ENCODE results near the gene KAT6B. TPM values are rescaled to one million over a fixed set of nuclear protein-coding genes. Genes with fewer than 3 reads are reported as not detected.
"Not testable (repeated sequence)": the region's sequence is repeated elsewhere in the genome, so short reads cannot be mapped to it uniquely, and the experiment has no call there.

Gene KAT6B
- 28.8 and 36.2 TPM in 2 replicates for total RNA-seq
- polyA plus RNA-seq = 15.8 and 17.0 TPM in 2 replicates

DNA sequence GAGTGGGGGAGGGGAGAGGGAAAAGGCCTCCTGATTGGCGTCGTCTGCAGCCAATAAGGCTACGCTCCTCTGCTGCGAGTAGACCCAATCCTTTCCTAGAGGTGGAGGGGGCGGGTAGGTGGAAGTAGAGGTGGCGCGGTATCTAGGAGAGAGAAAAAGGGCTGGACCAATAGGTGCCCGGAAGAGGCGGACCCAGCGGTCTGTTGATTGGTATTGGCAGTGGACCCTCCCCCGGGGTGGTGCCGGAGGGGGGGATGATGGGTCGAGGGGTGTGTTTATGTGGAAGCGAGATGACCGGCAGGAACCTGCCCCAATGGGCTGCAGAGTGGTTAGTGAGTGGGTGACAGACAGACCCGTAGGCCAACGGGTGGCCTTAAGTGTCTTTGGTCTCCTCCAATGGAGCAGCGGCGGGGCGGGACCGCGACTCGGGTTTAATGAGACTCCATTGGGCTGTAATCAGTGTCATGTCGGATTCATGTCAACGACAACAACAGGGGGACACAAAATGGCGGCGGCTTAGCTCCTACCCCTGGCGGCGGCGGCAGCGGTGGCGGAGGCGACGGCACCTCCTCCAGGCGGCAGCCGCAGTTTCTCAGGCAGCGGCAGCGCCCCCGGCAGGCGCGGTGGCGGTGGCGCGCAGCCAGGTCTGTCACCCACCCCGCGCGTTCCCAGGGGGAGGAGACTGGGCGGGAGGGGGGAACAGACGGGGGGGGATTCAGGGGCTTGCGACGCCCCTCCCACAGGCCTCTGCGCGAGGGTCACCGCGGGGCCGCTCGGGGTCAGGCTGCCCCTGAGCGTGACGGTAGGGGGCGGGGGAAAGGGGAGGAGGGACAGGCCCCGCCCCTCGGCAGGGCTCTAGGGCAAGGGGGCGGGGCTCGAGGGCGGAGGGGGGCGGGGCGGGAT, at the start of gene KAT6B:
KAT6B (plus strand) TSS at position 459 of the 903 bp plus-strand sequence. CDS start 16,258 bp downstream, outside the sequence.
- 1% methylated on average over 37 of the region's 67 CpGs for WGBS (ENCODE audit: low lambda C conversion rate, missing lambda C conversion rate)
- TF ChIP-seq EZH2phosphoT487 (IDR thresholded peaks at IDR 0.05; ENCODE audit: low read depth, severe bottlenecking, unreplicated experiment) (no peak), EZH2 (IDR thresholded peaks at IDR 0.05; ENCODE audit: borderline replicate concordance) (no peak)
- TF ChIP-seq, protein P1, sequence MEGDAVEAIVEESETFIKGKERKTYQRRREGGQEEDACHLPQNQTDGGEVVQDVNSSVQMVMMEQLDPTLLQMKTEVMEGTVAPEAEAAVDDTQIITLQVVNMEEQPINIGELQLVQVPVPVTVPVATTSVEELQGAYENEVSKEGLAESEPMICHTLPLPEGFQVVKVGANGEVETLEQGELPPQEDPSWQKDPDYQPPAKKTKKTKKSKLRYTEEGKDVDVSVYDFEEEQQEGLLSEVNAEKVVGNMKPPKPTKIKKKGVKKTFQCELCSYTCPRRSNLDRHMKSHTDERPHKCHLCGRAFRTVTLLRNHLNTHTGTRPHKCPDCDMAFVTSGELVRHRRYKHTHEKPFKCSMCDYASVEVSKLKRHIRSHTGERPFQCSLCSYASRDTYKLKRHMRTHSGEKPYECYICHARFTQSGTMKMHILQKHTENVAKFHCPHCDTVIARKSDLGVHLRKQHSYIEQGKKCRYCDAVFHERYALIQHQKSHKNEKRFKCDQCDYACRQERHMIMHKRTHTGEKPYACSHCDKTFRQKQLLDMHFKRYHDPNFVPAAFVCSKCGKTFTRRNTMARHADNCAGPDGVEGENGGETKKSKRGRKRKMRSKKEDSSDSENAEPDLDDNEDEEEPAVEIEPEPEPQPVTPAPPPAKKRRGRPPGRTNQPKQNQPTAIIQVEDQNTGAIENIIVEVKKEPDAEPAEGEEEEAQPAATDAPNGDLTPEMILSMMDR (IDR thresholded peaks at IDR 0.05; ENCODE audit: poor library complexity) = peak; percentile 49
- Histone ChIP-seq H3K36me3 (replicated peaks; ENCODE audit: insufficient read depth, low read depth) (no peaks in the 10 kb centered on the region), H3K27ac (peak within 1 kb of the TSS; percentile 98), H3K27me3 (no peaks in the 10 kb centered on the region), H4K20me1 (ENCODE audit: insufficient read depth, poor library complexity, severe bottlenecking) (peaks cover 22% of the 10 kb centered on the region), H3K4me3 (peak within 1 kb of the TSS; percentile 86), H2AFZ (peak within 1 kb of the TSS; percentile 70), H3K9me2 (replicated peaks; ENCODE audit: insufficient read depth) (no peaks in the 10 kb centered on the region), H3K79me2 (peaks cover 42% of the 10 kb centered on the region), H3K4me1 (ENCODE audit: insufficient read depth) (peaks cover 41% of the 10 kb centered on the region), H3K4me2 (peak within 1 kb of the TSS; percentile 91), H3K9me3 (ENCODE audit: low read depth) (no peaks in the 10 kb centered on the region)
- DNase-seq (ENCODE audit: low spot score) = peak; percentile 100

DNA sequence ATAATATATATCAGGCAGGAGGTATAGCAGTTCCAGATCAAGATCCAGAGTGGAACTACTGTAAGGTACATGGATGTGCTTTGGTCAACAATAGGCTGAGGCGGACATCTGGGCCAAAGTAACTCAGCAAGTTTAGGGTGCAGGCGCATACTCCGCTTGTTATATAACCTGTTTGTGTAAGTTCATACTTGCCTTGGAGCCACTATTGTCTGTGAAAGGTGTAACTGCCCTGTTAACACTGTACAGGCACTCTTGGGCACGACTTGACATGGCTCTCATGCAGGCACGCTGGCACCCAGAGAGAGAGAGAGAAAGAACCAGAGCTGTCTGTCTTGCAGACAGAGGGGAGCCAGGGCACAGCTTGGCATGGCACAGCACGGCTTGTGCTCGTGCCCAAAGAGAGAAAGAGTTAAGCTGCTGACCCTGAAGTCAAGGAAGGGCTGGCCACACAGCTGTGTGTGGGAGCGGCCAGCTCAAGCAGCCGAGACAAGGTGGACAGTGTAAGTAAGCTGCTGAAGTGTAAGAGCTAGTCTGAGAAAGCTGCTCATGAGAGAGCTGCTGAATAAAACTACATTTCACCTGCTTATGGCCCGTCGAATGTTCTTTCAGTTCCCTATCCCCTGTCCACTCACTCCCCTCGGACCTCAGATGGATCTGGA, 47.8 kb upstream of the KAT6B start:
- WGBS (ENCODE audit: low lambda C conversion rate, missing lambda C conversion rate) = 91% methylated on average over 12 of the region's 12 CpGs
- DNase-seq (ENCODE audit: low spot score) = no peak

GRCh38 chr10:74781870-74782269, 44.5 kb upstream of the KAT6B start:
- not testable (repeated sequence) for H3K9me2 ChIP-seq (replicated peaks; ENCODE audit: insufficient read depth); H3K27ac ChIP-seq; H3K4me3 ChIP-seq; H3K4me1 ChIP-seq (ENCODE audit: insufficient read depth); H3K9me3 ChIP-seq (ENCODE audit: low read depth); H4K20me1 ChIP-seq (ENCODE audit: insufficient read depth, poor library complexity, severe bottlenecking); H2AFZ ChIP-seq; H3K27me3 ChIP-seq; H3K4me2 ChIP-seq; H3K79me2 ChIP-seq; H3K36me3 ChIP-seq (replicated peaks; ENCODE audit: insufficient read depth, low read depth); DNase-seq (ENCODE audit: low spot score)
- WGBS (ENCODE audit: low lambda C conversion rate, missing lambda C conversion rate) = 97% methylated on average over 4 of the region's 4 CpGs

More for the DNA sequence above, 47.8 kb upstream of the KAT6B start:
- no peak overlapping the region for H2AFZ ChIP-seq
- no peaks in the 10 kb centered on the region for H3K79me2 ChIP-seq
- no peak overlapping the region for H3K27ac ChIP-seq
- no peak overlapping the region for H3K4me2 ChIP-seq
- no peaks in the 10 kb centered on the region for H3K27me3 ChIP-seq
- H3K36me3 ChIP-seq (replicated peaks; ENCODE audit: insufficient read depth, low read depth) = no peaks in the 10 kb centered on the region
- H3K4me3 ChIP-seq = no peak overlapping the region
- no peaks in the 10 kb centered on the region for H4K20me1 ChIP-seq (ENCODE audit: insufficient read depth, poor library complexity, severe bottlenecking)
- TF ChIP-seq, protein P1 (IDR thresholded peaks at IDR 0.05; ENCODE audit: poor library complexity) = no peak
- TF ChIP-seq EZH2phosphoT487 (IDR thresholded peaks at IDR 0.05; ENCODE audit: low read depth, severe bottlenecking, unreplicated experiment) (no peak), EZH2 (IDR thresholded peaks at IDR 0.05; ENCODE audit: borderline replicate concordance) (no peak)
- H3K9me3 ChIP-seq (ENCODE audit: low read depth) = no peaks in the 10 kb centered on the region
- H3K9me2 ChIP-seq (replicated peaks; ENCODE audit: insufficient read depth) = no peaks in the 10 kb centered on the region
- no peaks in the 10 kb centered on the region for H3K4me1 ChIP-seq (ENCODE audit: insufficient read depth)

DNA sequence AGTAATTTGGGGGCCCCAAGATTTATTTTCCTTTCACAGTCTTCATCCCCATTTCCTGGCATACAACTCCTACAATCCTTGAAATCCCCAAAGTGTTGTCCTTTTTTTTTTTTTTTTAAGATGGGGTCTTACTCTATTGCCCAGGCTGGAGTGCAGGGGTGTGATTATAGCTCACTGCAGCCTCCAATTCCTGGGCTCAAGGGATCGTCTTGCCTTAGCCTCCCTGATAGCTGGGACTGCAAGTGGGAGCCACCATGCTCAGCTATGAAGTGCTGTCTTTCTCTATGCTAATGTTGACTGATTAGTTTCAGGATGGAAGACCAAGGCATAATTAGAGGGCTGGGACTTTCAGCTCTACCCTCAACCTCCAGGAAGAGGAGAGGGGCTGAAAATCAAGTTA, 41.9 kb upstream of the KAT6B start:
- H3K4me1 ChIP-seq (ENCODE audit: insufficient read depth) = no peaks in the 10 kb centered on the region
- no peaks in the 10 kb centered on the region for H3K27me3 ChIP-seq
- WGBS (ENCODE audit: low lambda C conversion rate, missing lambda C conversion rate) = 65% methylated on average over 1 of the region's 1 CpG
- TF ChIP-seq EZH2phosphoT487 (IDR thresholded peaks at IDR 0.05; ENCODE audit: low read depth, severe bottlenecking, unreplicated experiment) (no peak), EZH2 (IDR thresholded peaks at IDR 0.05; ENCODE audit: borderline replicate concordance) (no peak)
- TF ChIP-seq, protein P1 (IDR thresholded peaks at IDR 0.05; ENCODE audit: poor library complexity) = no peak
- H2AFZ ChIP-seq = no peak overlapping the region
- H3K27ac ChIP-seq = no peak overlapping the region
- DNase-seq (ENCODE audit: low spot score) = no peak
- H3K79me2 ChIP-seq = no peaks in the 10 kb centered on the region
- H3K4me3 ChIP-seq = no peak overlapping the region
- no peaks in the 10 kb centered on the region for H3K9me2 ChIP-seq (replicated peaks; ENCODE audit: insufficient read depth)
- no peaks in the 10 kb centered on the region for H3K36me3 ChIP-seq (replicated peaks; ENCODE audit: insufficient read depth, low read depth)
- H4K20me1 ChIP-seq (ENCODE audit: insufficient read depth, poor library complexity, severe bottlenecking) = no peaks in the 10 kb centered on the region
- no peak overlapping the region for H3K4me2 ChIP-seq
- H3K9me3 ChIP-seq (ENCODE audit: low read depth) = no peaks in the 10 kb centered on the region

Data from hepatocyte (in vitro differentiated cells).